H1 (cell line): ENCODE results near the gene PLPPR1. TPM values are rescaled to one million over a fixed set of nuclear protein-coding genes. Genes with fewer than 3 reads are reported as not detected.

ENCODE experiments used
- CTCF ChIA-PET: fragments of 300-600 bp; sonication (Branson Sonifier 250); formaldehyde crosslinking; loops from one replicate; lab custom pipeline; 2021; ENCODE audit not compliant: partially characterized antibody; lab: Charles Lee
- POLR2A ChIA-PET: fragments of 300-600 bp; sonication (Branson Sonifier 250); formaldehyde crosslinking; loops from one replicate; lab custom pipeline; 2021; ENCODE audit warnings: inconsistent platforms; ENCODE audit not compliant: partially characterized antibody; lab: Charles Lee
- DNase-seq, 2 experiments: peaks; one replicate each; pipeline versions ENCODE4 v3.0.0 to v3.0.0-alpha.2; 2010 to 2022; ENCODE audit warnings: low spot score in 2 of 2, low read depth in 1 of 2, mixed read lengths in 1 of 2
- FAIRE-seq: peaks from 2 replicates; lab custom pipeline; 2011; peaks lifted over from hg19 to GRCh38; lab: Jason Lieb, UNC
- H2AFZ ChIP-seq: 2 replicates; pipeline ENCODE4 v1.8.1; 2012; ENCODE audit warnings: low read length, inconsistent platforms
- H2AK5ac ChIP-seq: 2 replicates; pipeline ENCODE4 v1.6.1; 2013; ENCODE audit warnings: low read depth, low read length
- H2BK120ac ChIP-seq: replicated peaks from 2 replicates; pipeline ENCODE3; 2013; ENCODE audit warnings: low read depth, low read length, inconsistent platforms
- H2BK12ac ChIP-seq: 2 replicates; pipeline ENCODE4 v1.6.1; 2013; ENCODE audit warnings: low read depth, low read length
- H2BK15ac ChIP-seq: 2 replicates; pipeline ENCODE4 v1.6.1; 2013; ENCODE audit warnings: low read length
- H2BK20ac ChIP-seq: 2 replicates; pipeline ENCODE4 v1.6.1; 2013; ENCODE audit warnings: low read length
- H2BK5ac ChIP-seq: 2 replicates; pipeline ENCODE4 v1.6.1; 2013; ENCODE audit warnings: low read depth, low read length
- H3K14ac ChIP-seq: 2 replicates; pipeline ENCODE4 v1.6.1; 2013; ENCODE audit warnings: inconsistent platforms; ENCODE audit not compliant: insufficient read length
- H3K18ac ChIP-seq: 2 replicates; pipeline ENCODE4 v1.6.1; 2013; ENCODE audit warnings: low read length; ENCODE audit errors: extremely low read depth
- H3K23ac ChIP-seq: 2 replicates; pipeline ENCODE4 v1.6.1; 2013; ENCODE audit warnings: inconsistent platforms; ENCODE audit not compliant: insufficient read length
- H3K23me2 ChIP-seq: 2 replicates; pipeline ENCODE4 v1.6.1; 2013; ENCODE audit warnings: low read depth, low read length
- H3K27ac ChIP-seq: 2 replicates; pipeline ENCODE4 v1.6.1; 2011; ENCODE audit warnings: low read depth, low read length, inconsistent platforms
- H3K27me3 ChIP-seq, 4 experiments: replicated peaks in 1 of 4; 1 replicate in 1 of 4; 2 replicates in 3 of 4; pipeline versions ENCODE4 v1.6.1 to v1.8.1; 2011 to 2013; ENCODE audit warnings: low read length in 3 of 4, mild to moderate bottlenecking in 3 of 4, inconsistent platforms in 2 of 4, mixed read lengths in 2 of 4, moderate library complexity in 1 of 4; ENCODE audit not compliant: control insufficient read depth in 3 of 4, insufficient read depth in 3 of 4; ENCODE audit errors: extremely low read depth in 1 of 4
- H3K36me3 ChIP-seq, 4 experiments: 2 replicates each; pipeline versions ENCODE4 v1.6.1 to v1.8.1; 2011 to 2013; ENCODE audit warnings: mild to moderate bottlenecking in 4 of 4, low read length in 3 of 4, moderate library complexity in 2 of 4, control low read depth in 1 of 4, inconsistent platforms in 1 of 4; ENCODE audit not compliant: insufficient read depth in 4 of 4, control insufficient read depth in 2 of 4
- H3K4ac ChIP-seq: replicated peaks from 2 replicates; pipeline ENCODE3; 2013; ENCODE audit warnings: low read length, low read depth, mixed read lengths, inconsistent platforms; ENCODE audit not compliant: insufficient read length
- H3K4me1 ChIP-seq, 4 experiments: replicated peaks in 1 of 4; 1 replicate in 1 of 4; 2 replicates in 3 of 4; pipeline versions ENCODE4 v1.6.1 to v1.8.1; 2011 to 2013; ENCODE audit warnings: low read length in 3 of 4, inconsistent platforms in 2 of 4, mixed read lengths in 1 of 4; ENCODE audit not compliant: insufficient read depth in 4 of 4, control insufficient read depth in 3 of 4
- H3K4me2 ChIP-seq, 2 experiments: 2 replicates each; pipeline versions ENCODE4 v1.6.1 to v1.8.1; 2011 to 2013; ENCODE audit warnings: low read depth in 2 of 2, low read length in 2 of 2, control low read depth in 1 of 2, inconsistent platforms in 1 of 2, mild to moderate bottlenecking in 1 of 2; ENCODE audit not compliant: insufficient read depth in 1 of 2
- H3K4me3 ChIP-seq, 4 experiments: fragments of 200-600, 300-600 bp in 1 of 4; sonication (generic), shearing (Covaris generic), sonication (Bioruptor Twin) in 1 of 4; 2 replicates each; pipeline versions ENCODE4 v1.5.1 to v1.8.1; 2011 to 2016; ENCODE audit warnings: low read length in 4 of 4, low read depth in 3 of 4, control low read depth in 2 of 4, inconsistent platforms in 2 of 4, mild to moderate bottlenecking in 2 of 4, mixed read lengths in 1 of 4, moderate library complexity in 1 of 4; ENCODE audit not compliant: insufficient read depth in 2 of 4; ENCODE audit errors: extremely low read depth in 1 of 4
- H3K56ac ChIP-seq: replicated peaks from 2 replicates; pipeline ENCODE3; 2013; ENCODE audit warnings: low read depth, mild to moderate bottlenecking, mixed read lengths, low read length, inconsistent platforms; ENCODE audit not compliant: insufficient read length
- H3K79me1 ChIP-seq: 2 replicates; pipeline ENCODE4 v1.6.1; 2013; ENCODE audit warnings: low read depth, low read length, control low read depth
- H3K79me2 ChIP-seq, 2 experiments: 2 replicates each; pipeline versions ENCODE4 v1.6.1 to v1.8.1; 2012 to 2013; ENCODE audit warnings: low read length in 2 of 2, mild to moderate bottlenecking in 2 of 2, inconsistent platforms in 1 of 2; ENCODE audit not compliant: insufficient read depth in 2 of 2, control insufficient read depth in 1 of 2
- H3K9ac ChIP-seq, 4 experiments: replicated peaks in 1 of 4; 1 replicate in 1 of 4; 2 replicates in 3 of 4; pipeline versions ENCODE4 v1.6.1 to v1.8.1; 2011 to 2013; ENCODE audit warnings: low read depth in 3 of 4, low read length in 3 of 4, control low read depth in 2 of 4, mild to moderate bottlenecking in 2 of 4, moderate library complexity in 2 of 4, inconsistent platforms in 1 of 4; ENCODE audit errors: extremely low read depth in 1 of 4
- H3K9me3 ChIP-seq, 2 experiments: 2 replicates each; pipeline versions ENCODE4 v1.6.1 to v1.8.1; 2012 to 2013; ENCODE audit warnings: mild to moderate bottlenecking in 2 of 2, moderate library complexity in 2 of 2, control low read depth in 1 of 2, inconsistent platforms in 1 of 2, low read depth in 1 of 2, low read length in 1 of 2, mixed read lengths in 1 of 2; ENCODE audit not compliant: insufficient read depth in 2 of 2
- H4K20me1 ChIP-seq, 2 experiments: replicated peaks in 1 of 2; 2 replicates each; pipeline versions ENCODE3 to v1.8.1; 2011 to 2013; ENCODE audit warnings: inconsistent platforms in 2 of 2, low read length in 2 of 2, mild to moderate bottlenecking in 1 of 2; ENCODE audit not compliant: insufficient read depth in 2 of 2, control insufficient read depth in 1 of 2
- H4K5ac ChIP-seq: 2 replicates; pipeline ENCODE4 v1.6.1; 2013; ENCODE audit warnings: low read length, low read depth, mixed read lengths, inconsistent platforms; ENCODE audit not compliant: insufficient read length
- H4K8ac ChIP-seq: 2 replicates; pipeline ENCODE4 v1.8.0; 2013; ENCODE audit warnings: mild to moderate bottlenecking, moderate library complexity, low read length, inconsistent platforms; ENCODE audit not compliant: insufficient read depth; ENCODE audit errors: extremely low read depth
- H4K91ac ChIP-seq: replicated peaks from 2 replicates; pipeline ENCODE3; 2013; ENCODE audit warnings: low read length, mixed read lengths, inconsistent platforms; ENCODE audit not compliant: insufficient read length
- CBX5 ChIP-seq: fragments of 300-800, 300-1000 bp; sonication (generic); IDR thresholded peaks from 2 replicates; pipeline ENCODE4 v1.7.1; 2016; ENCODE audit warnings: antibody characterized with exemption, low read length, low read depth
- CEBPB ChIP-seq: IDR thresholded peaks from 2 replicates; pipeline ENCODE4 v1.6.1; 2012; ENCODE audit warnings: low read depth, low read length
- HDAC2 ChIP-seq, 2 experiments: fragments of 300-600 bp in 1 of 2; sonication (generic) in 1 of 2; IDR thresholded peaks; 2 replicates each; pipeline ENCODE4 v1.6.1; 2011 to 2012; ENCODE audit warnings: low read depth in 2 of 2, low read length in 2 of 2, mild to moderate bottlenecking in 2 of 2, moderate library complexity in 2 of 2, borderline replicate concordance in 1 of 2, inconsistent platforms in 1 of 2
- TCF12 ChIP-seq: IDR thresholded peaks from 2 replicates; pipeline ENCODE4 v1.6.1; 2011; ENCODE audit warnings: low read depth, mild to moderate bottlenecking, low read length
- WGBS, 2 experiments: shearing (Covaris generic) in 1 of 2; methylation state at CpG; one replicate each; pipeline versions ENCODE4 v1.1.6 to v1.1.7; 2013 to 2015; ENCODE audit warnings: low lambda C conversion rate in 2 of 2, mixed read lengths in 2 of 2, inconsistent platforms in 1 of 2, low coverage in 1 of 2, missing lambda C conversion rate in 1 of 2; ENCODE audit not compliant: insufficient replicate concordance in 2 of 2, insufficient coverage in 1 of 2, insufficient read length in 1 of 2; ENCODE audit errors: extremely low coverage in 1 of 2, missing lambda C conversion rate in 1 of 2; 5-methylcytosine and 5-hydroxymethylcytosine counted together
- polyA plus RNA-seq, 7 experiments: library from polyadenylated mRNA; depleted of rRNA in 3 of 7; stranded (reverse) in 5 of 7; unstranded in 2 of 7; fragments of >200 nt in 5 of 7; fragments of 200-250 nt in 2 of 7; gene quantifications; 1 replicate in 5 of 7; 2 replicates in 1 of 7; 4 replicates in 1 of 7; pipeline versions ENCODE4 v1.2.1 to v1.2.3, GENCODE V29; 2011 to 2013; ENCODE audit warnings: missing spikeins in 2 of 7, mixed read lengths in 2 of 7
- total RNA-seq: library from RNA; stranded (reverse); fragmentation: NEBNext Ultra II Directional; extraction: Animal tissue kit (Norgen Biotek cat#: 25700); gene quantifications from 2 replicates; pipeline ENCODE4 v1.2.1, GENCODE V29; 2021

The PLPPR1 gene
- total and polyA plus RNA-seq, 2 of the 8 experiments (the other 6 are each of a cell fraction or from before 2014, with no cell fraction given) = 1.4 to 1.8 TPM

DNA sequence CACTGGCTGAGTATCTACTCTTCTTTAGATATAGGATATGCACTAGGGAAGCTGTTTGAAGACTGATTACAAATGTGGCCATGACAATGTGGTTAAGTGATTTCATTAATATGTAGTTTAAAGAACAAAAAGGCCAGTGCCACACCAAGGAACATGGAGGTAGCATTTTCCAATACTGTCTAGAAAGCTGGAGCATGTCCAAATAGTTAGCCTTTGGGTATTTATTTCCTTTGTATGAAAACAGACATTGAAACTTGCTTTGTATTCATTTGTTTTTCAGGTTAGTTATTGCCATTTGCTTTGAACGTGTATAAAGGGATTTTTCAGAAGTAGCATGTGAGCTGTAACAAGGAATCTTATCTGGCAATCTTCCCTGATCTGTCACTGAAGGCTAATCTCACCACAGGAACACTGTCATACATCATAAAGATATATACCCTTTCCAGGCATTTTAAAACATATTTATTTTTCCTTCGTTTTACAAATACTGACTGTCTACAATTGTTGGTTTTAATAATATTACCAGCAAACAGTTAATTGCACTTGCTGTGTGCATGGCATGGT, 93.4 kb downstream of the PLPPR1 start:
- H3K4me1 ChIP-seq = no peaks in the 10 kb centered on the region
- no peak overlapping the region for H2BK5ac ChIP-seq
- ChIA-PET POLR2A (no interaction called here), CTCF (interaction anchor here (0.7 to 7.2 kb wide), 10 partner anchors 10 to 436 kb away, joined by 3 to 70 read pairs (median 5); no protein-coding TSS in a partner anchor)
- no peak overlapping the region for H3K18ac ChIP-seq
- TF ChIP-seq CBX5 = no peak
- TF ChIP-seq TCF12 = no peak
- no peak for TF ChIP-seq HDAC2 (IDR thresholded peaks at IDR 0.05; ENCODE audit: borderline replicate concordance in 1 of 2, low read depth in 2 of 2, low read length in 2 of 2)
- no peak for TF ChIP-seq CEBPB
- no peaks in the 10 kb centered on the region for H3K23me2 ChIP-seq
- H2BK12ac ChIP-seq = no peak overlapping the region
- H3K27ac ChIP-seq = no peak overlapping the region
- no peaks in the 10 kb centered on the region for H3K79me2 ChIP-seq
- no peak overlapping the region for H2AK5ac ChIP-seq
- H3K4me3 ChIP-seq = no peak overlapping the region
- FAIRE-seq (no peak), DNase-seq (no peak)
- no peak overlapping the region for H4K91ac ChIP-seq
- no peaks in the 10 kb centered on the region; a peak in 1 of 8 replicates for H3K36me3 ChIP-seq
- peaks cover 23 to 24% of the 10 kb centered on the region in 2 experiments for H3K9me3 ChIP-seq
- no peaks in the 10 kb centered on the region for H3K79me1 ChIP-seq
- H2BK120ac ChIP-seq = no peak overlapping the region
- H3K14ac ChIP-seq = no peak overlapping the region
- H4K8ac ChIP-seq = no peak overlapping the region
- H3K27me3 ChIP-seq = no peaks in the 10 kb centered on the region
- H3K23ac ChIP-seq = no peak overlapping the region
- no peak overlapping the region for H3K4ac ChIP-seq
- no peak overlapping the region for H2BK15ac ChIP-seq
- H4K5ac ChIP-seq = no peak overlapping the region
- no peak overlapping the region for H2BK20ac ChIP-seq
- no peak overlapping the region for H3K4me2 ChIP-seq
- no peak overlapping the region for H3K9ac ChIP-seq
- H2AFZ ChIP-seq = no peak overlapping the region
- no peak overlapping the region for H3K56ac ChIP-seq
- no peaks in the 10 kb centered on the region for H4K20me1 ChIP-seq
- WGBS, 2 experiments = 87% methylated on average over 2 of the region's 2 CpGs; no CpG with 5 or more reads in 1 of the 2 experiments
